Measurements from ENCODE around the gene KCNJ1.

- TF ChIP-seq CTCF (conservative IDR thresholded peaks at IDR 0.05; ENCODE audit: low read depth, low read length) (no peak), EZH2 (IDR thresholded peaks at IDR 0.05; ENCODE audit: low read length, unreplicated experiment) (no peak), EZH2phosphoT487 (IDR thresholded peaks at IDR 0.05; ENCODE audit: borderline replicate concordance, low read length) (no peak)
Measured at GRCh38 chr11:128790196-128790595, 76.9 kb downstream of the KCNJ1 start.
